ENCODE results near the gene PTF1A. TPM values are rescaled to one million over a fixed set of nuclear protein-coding genes. Genes with fewer than 3 reads are reported as not detected.

PTF1A gene
- total RNA-seq, 2 donors from 2014 or later, result not detected

GRCh38 chr10:23194471-23194965, 2.4 kb downstream of the PTF1A start:
- no peaks in the 10 kb centered on the region for H3K9me3 Mint-ChIP-seq
- H3K27ac Mint-ChIP-seq, result no peak overlapping the region
- H3K4me3 Mint-ChIP-seq, result no peak overlapping the region
- peaks cover 41 to 56% of the 10 kb centered on the region in 2 donors for H3K27me3 Mint-ChIP-seq
- H3K4me1 Mint-ChIP-seq (ENCODE audit: low read depth in 2 of 2), result peaks cover 0 to 3% of the 10 kb centered on the region in 2 donors
- ATAC-seq, result no peak
- H3K36me3 Mint-ChIP-seq, result no peaks in the 10 kb centered on the region
- DNase-seq (ENCODE audit: low spot score), result no peak

DNA sequence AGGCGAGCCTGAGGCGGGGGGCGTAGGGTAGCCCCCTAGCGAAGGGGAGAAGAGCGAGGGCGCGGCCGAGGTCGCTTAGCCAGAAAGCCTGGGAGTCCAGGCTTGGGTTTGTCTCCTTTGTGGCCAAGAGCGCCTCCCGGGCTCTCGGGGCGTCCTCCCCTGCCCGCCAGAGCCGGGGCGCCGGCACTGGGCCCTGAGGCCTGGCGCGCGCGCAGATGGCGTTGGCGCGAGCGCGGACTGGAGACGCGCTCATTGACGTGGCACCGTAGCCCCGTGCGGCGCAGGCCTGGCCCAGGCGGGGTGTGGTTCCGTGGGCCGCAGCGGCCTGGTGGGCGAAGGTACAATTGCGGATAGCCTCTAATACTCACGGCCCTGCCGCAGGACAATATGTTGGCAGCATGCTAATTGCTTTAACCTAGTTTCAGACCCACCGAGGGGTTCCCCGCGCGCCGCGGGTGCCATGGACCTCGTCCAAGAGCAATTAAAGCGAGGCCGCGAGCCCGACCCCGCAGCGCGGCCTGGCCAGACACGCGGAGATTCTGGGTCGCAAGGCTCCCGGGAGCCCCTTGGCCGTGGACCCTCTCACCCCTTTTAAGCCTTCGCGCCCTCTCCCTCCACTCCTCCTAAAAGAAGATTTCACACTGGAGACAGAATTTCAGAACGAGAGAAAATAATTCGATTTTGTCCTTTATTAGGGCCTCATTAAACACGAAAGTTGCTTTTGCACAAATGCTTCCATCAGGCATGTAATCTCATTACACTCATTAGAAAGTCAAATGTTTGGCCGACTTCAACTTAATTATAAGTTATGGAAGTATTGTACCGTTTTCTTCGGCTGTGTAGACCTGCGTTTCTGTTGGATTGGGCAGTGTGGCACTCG, 3.1 kb downstream of the PTF1A start:
- Mint-ChIP-seq H3K27me3 (peaks cover 42 to 56% of the 10 kb centered on the region in 2 donors), H3K9me3 (no peaks in the 10 kb centered on the region), H3K4me1 (ENCODE audit: low read depth in 2 of 2) (peaks cover 0 to 7% of the 10 kb centered on the region in 2 donors), H3K27ac (no peak overlapping the region), H3K4me3 (no peak overlapping the region), H3K36me3 (no peaks in the 10 kb centered on the region)
- ATAC-seq, result no peak
- DNase-seq (ENCODE audit: low spot score), result no peak

DNA sequence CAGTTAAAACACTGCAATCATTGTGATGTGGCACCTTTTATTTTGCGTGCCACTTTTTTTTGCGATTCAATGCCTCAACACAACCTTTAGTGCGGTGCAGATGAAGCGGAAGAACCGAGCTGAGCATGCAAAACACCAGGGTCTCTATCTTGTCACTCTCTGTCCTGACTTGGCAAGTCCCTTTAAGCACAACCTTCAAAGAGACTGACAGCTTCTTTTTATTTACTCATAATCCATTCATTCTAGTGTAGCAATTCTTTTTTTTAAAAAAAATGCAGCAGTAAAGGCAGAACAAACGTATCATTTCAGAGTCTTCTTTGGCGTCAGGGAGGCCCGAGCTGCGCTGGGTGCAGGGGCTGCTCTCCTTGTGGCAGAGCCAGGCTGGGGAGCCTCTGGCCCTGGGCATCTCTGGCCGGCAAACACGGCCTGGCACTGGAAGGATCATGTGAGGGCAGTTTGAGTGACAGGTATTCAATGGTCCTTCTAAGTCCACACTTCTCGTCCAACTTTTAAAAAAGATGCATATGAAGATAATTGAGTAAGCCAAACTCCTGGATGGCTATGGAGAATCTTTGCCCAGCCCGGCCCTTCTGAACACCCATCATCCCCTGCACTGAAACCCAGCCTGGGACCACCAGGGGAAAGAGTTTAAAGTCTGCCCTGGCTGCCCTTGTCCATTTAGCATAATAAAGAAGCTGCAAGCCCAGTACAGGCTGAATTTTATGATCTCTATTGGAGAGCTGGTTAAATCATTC, 3.9 kb downstream of the PTF1A start:
- peaks cover 43 to 56% of the 10 kb centered on the region in 2 donors for H3K27me3 Mint-ChIP-seq
- no peak overlapping the region for H3K4me3 Mint-ChIP-seq
- no peak overlapping the region for H3K27ac Mint-ChIP-seq
- no peaks in the 10 kb centered on the region for H3K9me3 Mint-ChIP-seq
- H3K4me1 Mint-ChIP-seq (ENCODE audit: low read depth in 2 of 2), result peaks cover 0 to 7% of the 10 kb centered on the region in 2 donors
- no peaks in the 10 kb centered on the region for H3K36me3 Mint-ChIP-seq
- ATAC-seq (no peak), DNase-seq (ENCODE audit: low spot score) (no peak)

GRCh38 chr10:23196915-23197314, 4.8 kb downstream of the PTF1A start:
- H3K27me3 Mint-ChIP-seq, result peaks cover 42 to 60% of the 10 kb centered on the region in 2 donors
- H3K9me3 Mint-ChIP-seq, result no peaks in the 10 kb centered on the region
- ATAC-seq (no peak), DNase-seq (ENCODE audit: low spot score) (no peak)
- no peaks in the 10 kb centered on the region for H3K36me3 Mint-ChIP-seq
- H3K27ac Mint-ChIP-seq, result no peak overlapping the region
- peaks cover 0 to 7% of the 10 kb centered on the region in 2 donors for H3K4me1 Mint-ChIP-seq (ENCODE audit: low read depth in 2 of 2)
- no peak overlapping the region for H3K4me3 Mint-ChIP-seq

DNA sequence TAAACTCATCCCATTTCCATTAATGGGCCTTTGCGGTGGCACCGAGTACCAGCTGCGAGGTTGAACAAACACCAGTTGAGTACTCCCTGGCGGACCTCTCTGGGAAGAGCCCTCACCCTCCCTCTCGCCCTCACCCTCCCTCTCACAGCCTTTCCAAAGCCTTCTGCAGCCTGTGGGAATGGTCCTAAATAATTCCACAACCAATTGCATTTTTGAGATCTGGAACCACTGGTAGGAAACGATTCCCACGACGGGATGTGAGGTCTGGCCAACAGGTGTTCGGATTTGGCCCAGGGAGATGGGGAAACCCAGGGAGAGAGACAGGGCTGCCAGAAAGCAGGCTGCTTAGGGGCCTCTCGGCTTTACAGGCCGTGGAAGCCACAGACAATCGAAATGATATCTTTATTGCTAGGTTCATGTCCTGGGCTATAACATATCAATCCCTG, 5.3 kb downstream of the PTF1A start:
- ATAC-seq, result no peak
- Mint-ChIP-seq H3K27ac (no peak overlapping the region), H3K9me3 (no peaks in the 10 kb centered on the region), H3K4me3 (no peak overlapping the region), H3K27me3 (peaks cover 44 to 66% of the 10 kb centered on the region in 2 donors), H3K36me3 (no peaks in the 10 kb centered on the region), H3K4me1 (ENCODE audit: low read depth in 2 of 2) (peaks cover 0 to 7% of the 10 kb centered on the region in 2 donors)
- no peak for DNase-seq (ENCODE audit: low spot score)

DNA sequence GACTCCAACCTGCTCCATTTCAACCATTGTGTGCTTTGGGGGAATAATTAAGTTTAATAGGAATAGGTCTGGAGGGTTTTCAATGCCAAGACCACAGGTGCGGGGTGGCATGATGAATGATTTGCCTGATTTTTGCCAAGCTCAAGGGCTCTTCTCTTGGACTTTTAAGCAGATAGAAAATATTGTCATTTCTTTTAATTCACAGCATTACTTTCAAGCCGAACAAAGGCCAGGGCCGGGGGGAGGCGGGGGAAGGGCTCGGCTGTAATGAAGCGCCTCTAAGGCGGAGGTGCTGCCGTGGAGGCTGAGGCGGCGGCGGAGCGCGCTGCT, 6.5 kb downstream of the PTF1A start:
- H3K4me1 Mint-ChIP-seq (ENCODE audit: low read depth in 2 of 2), result peaks cover 0 to 6% of the 10 kb centered on the region in 2 donors
- no peak for ATAC-seq
- H3K27me3 Mint-ChIP-seq, result peaks cover 45 to 65% of the 10 kb centered on the region in 2 donors
- H3K4me3 Mint-ChIP-seq, result no peak overlapping the region
- no peaks in the 10 kb centered on the region for H3K36me3 Mint-ChIP-seq
- no peak overlapping the region for H3K27ac Mint-ChIP-seq
- no peak for DNase-seq (ENCODE audit: low spot score)
- no peaks in the 10 kb centered on the region for H3K9me3 Mint-ChIP-seq

- H3K9me3 Mint-ChIP-seq, result no peaks in the 10 kb centered on the region
- peaks cover 48 to 64% of the 10 kb centered on the region in 2 donors for H3K27me3 Mint-ChIP-seq
- no peak overlapping the region for H3K4me3 Mint-ChIP-seq
- DNase-seq (ENCODE audit: low spot score) (no peak), ATAC-seq (no peak)
- no peaks in the 10 kb centered on the region for H3K36me3 Mint-ChIP-seq
- H3K4me1 Mint-ChIP-seq (ENCODE audit: low read depth in 2 of 2), result peaks cover 0 to 4% of the 10 kb centered on the region in 2 donors
- H3K27ac Mint-ChIP-seq, result no peak overlapping the region
These were observed 7.0 kb downstream of the PTF1A start for GRCh38 chr10:23198940-23199767.

- Mint-ChIP-seq H3K36me3 (no peaks in the 10 kb centered on the region), H3K27ac (no peak overlapping the region)
These were observed 7.8 kb downstream of the PTF1A start for GRCh38 chr10:23199768-23200511.

DNA sequence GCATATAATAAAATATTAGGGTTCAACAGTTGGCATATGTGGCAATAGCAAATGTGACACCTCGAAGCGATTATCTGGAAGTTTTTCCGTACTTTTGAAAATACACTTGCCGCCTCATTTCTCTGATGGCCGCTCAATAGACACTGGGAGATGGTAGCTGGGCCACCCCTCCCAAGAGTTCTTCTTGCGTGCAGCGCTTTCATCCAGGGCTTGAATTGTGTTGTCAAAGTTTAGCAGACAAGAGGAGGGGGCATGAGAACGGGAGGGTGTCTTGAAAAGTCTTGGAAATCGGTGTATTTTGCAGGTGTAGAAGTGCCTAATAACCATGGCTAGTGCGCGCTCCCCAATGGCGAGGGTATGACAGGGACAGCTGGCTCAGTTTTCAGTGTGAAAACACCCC, 8.5 kb downstream of the PTF1A start:
- Mint-ChIP-seq H3K9me3 (no peaks in the 10 kb centered on the region), H3K27ac (no peak overlapping the region), H3K27me3 (peaks cover 47 to 71% of the 10 kb centered on the region in 2 donors), H3K36me3 (no peaks in the 10 kb centered on the region), H3K4me3 (no peak overlapping the region), H3K4me1 (ENCODE audit: low read depth in 2 of 2) (peaks cover 0 to 4% of the 10 kb centered on the region in 2 donors)
- DNase-seq (ENCODE audit: low spot score) (no peak), ATAC-seq (no peak)

More at GRCh38 chr10:23199768-23200511, 7.8 kb downstream of the PTF1A start:
- no peak for ATAC-seq
- H3K9me3 Mint-ChIP-seq, result no peaks in the 10 kb centered on the region
- H3K4me1 Mint-ChIP-seq (ENCODE audit: low read depth in 2 of 2), result peaks cover 0 to 4% of the 10 kb centered on the region in 2 donors
- no peak overlapping the region for H3K4me3 Mint-ChIP-seq
- no peak for DNase-seq (ENCODE audit: low spot score)
- peaks cover 50 to 67% of the 10 kb centered on the region in 2 donors for H3K27me3 Mint-ChIP-seq

- ATAC-seq, result no peak
These were observed 9.0 kb downstream of the PTF1A start for GRCh38 chr10:23200997-23201652.

GRCh38 chr10:23201837-23202236, 9.7 kb downstream of the PTF1A start:
- H3K27me3 Mint-ChIP-seq, result peaks cover 35 to 62% of the 10 kb centered on the region in 2 donors

More at GRCh38 chr10:23200997-23201652, 9.0 kb downstream of the PTF1A start:
- H3K36me3 Mint-ChIP-seq, result no peaks in the 10 kb centered on the region
- peaks cover 42 to 70% of the 10 kb centered on the region in 2 donors for H3K27me3 Mint-ChIP-seq
- no peak overlapping the region for H3K27ac Mint-ChIP-seq
- H3K4me1 Mint-ChIP-seq (ENCODE audit: low read depth in 2 of 2), result peaks cover 0 to 4% of the 10 kb centered on the region in 2 donors
- H3K4me3 Mint-ChIP-seq, result no peak overlapping the region
- DNase-seq (ENCODE audit: low spot score), result no peak
- no peaks in the 10 kb centered on the region for H3K9me3 Mint-ChIP-seq

GRCh38 chr10:23202779-23203178, 10.7 kb downstream of the PTF1A start:
- Mint-ChIP-seq H3K4me1 (ENCODE audit: low read depth in 2 of 2) (peaks cover 0 to 4% of the 10 kb centered on the region in 2 donors), H3K9me3 (no peaks in the 10 kb centered on the region), H3K27me3 (peaks cover 34 to 59% of the 10 kb centered on the region in 2 donors), H3K4me3 (no peak overlapping the region), H3K27ac (no peak overlapping the region), H3K36me3 (no peaks in the 10 kb centered on the region)
- DNase-seq (ENCODE audit: low spot score), result no peak
- ATAC-seq, result no peak

More at GRCh38 chr10:23201837-23202236, 9.7 kb downstream of the PTF1A start:
- no peak overlapping the region for H3K27ac Mint-ChIP-seq
- DNase-seq (ENCODE audit: low spot score) (no peak), ATAC-seq (no peak)
- H3K4me3 Mint-ChIP-seq, result no peak overlapping the region
- H3K36me3 Mint-ChIP-seq, result no peaks in the 10 kb centered on the region
- peaks cover 0 to 4% of the 10 kb centered on the region in 2 donors for H3K4me1 Mint-ChIP-seq (ENCODE audit: low read depth in 2 of 2)
- no peaks in the 10 kb centered on the region for H3K9me3 Mint-ChIP-seq

Data from natural killer cell treated with Interleukin-12 subunit alpha and Interleukin-12 subunit beta and Interleukin-15 and Interleukin-18, amount 100 ng/mL, for 72 hours (primary cell).